Kidney capillary endothelial cell (primary cell): ENCODE measurements around the gene AZIN2.
"Not testable (repeated sequence)": the region's sequence is repeated elsewhere in the genome, so short reads cannot be mapped to it uniquely, and the experiment has no call there.

Source experiments
- DNase-seq: peaks from one replicate; pipeline ENCODE4 v3.0.0-alpha.2; 2018; ENCODE audit warnings: low spot score

The AZIN2 gene

DNA sequence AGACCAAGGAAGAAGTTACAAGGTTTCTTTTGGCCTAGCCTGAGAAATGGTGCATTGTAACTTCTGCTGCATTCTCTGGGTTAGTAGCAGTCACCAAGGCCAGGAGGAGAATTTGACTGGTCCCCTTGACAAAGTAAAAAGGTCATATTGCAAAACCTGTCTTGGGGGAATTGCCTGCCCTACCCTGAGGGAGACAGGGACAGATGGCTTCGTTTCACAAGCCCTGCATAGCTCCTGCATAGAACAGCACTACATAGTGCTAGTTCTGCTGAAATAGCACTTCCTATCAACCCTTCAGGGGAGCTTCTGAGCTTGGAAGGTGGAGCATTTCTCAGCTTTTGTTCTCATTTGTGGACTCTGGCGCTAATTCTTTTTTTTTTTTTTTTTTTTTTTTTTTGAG lies 23.9 kb upstream of the AZIN2 start:
- DNase-seq, result no peak

DNA sequence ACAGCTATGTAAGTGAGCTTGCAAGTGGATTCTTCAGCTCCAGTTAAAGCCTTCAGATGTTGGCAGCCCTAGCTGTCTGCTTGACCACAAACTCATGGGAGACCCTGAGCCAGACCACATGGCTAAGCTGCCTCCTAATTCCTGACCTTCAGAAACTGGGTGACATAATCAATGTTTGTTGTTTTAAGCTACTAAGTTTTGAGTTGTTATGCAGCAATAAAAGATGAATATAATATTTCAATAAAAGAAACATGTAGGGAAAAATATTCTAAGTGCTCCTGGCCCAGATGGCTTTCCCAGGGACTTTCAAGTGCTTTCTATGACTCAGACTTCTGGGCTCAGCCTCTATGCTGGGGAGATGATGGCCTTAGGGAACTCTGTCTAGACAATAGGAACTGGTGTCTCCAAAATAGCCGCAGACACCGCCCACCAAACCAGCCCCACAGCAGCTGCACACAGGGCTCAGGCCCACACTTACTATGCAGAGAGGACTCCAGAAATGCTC lies 20.3 kb upstream of the AZIN2 start:
- no peak for DNase-seq

DNA sequence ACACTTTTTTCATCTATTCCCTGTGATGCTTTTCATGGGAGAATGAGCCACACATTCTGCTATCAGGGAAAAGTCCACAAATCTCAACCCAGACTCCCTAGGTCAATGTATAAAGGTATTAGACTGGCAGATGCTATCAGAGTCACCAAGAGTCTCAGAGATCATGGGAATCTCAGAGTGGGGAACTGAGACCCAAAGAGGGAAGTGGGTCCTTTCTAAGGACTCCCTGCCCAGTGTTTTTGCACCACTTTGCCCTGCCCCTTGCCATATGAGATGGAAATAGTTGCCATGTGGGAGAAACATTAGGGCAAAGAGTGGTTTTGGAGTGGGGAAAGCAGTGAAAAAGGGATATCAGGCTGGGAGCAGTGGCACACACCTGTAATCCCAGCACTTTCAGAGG lies 19.1 kb upstream of the AZIN2 start:
- DNase-seq, result no peak

DNA sequence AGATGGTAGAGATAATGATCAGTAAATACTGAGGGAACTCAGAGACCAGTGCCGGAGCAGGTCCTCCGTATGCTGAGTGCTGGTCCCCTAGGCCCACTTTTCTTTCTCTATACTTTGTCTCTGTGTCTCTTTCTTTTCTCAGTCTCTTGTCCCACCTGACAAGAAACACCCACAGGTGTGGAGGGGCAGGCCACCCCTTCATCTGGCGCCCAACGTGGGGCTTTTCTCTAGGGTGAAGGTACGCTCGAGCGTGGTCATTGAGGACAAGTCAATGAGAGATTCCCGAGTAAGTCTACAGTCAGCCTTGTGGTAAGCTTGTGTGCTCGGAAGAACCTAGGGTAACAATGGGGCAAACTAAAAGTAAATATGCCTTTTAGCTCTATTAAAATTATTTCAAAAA lies 16.7 kb upstream of the AZIN2 start:
- not testable (repeated sequence) for DNase-seq

DNA sequence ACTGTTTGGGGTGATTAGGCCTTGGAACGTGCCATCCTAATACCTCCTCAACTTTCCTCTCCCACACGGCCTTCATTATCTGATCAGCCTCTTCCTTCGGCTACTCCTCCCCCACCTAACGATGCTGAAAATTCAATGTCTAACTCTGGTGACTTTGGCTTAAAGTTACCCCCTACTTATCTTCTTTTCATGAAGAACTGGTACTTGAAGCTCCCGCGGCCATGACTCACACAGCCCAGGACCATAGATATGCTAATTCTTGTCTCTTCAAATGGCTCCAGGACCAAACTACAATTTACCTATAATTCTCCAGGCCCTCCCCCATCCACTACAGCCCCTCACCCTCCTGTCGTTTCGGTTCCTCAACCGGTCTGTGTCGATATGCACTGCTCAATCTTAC lies 15.7 kb upstream of the AZIN2 start:
- DNase-seq, result no peak

GRCh38 chr1:33066477-33066876 lies 14.5 kb upstream of the AZIN2 start:
- not testable (repeated sequence) for DNase-seq

GRCh38 chr1:33068108-33068507 lies 12.8 kb upstream of the AZIN2 start:
- not testable (repeated sequence) for DNase-seq

DNA sequence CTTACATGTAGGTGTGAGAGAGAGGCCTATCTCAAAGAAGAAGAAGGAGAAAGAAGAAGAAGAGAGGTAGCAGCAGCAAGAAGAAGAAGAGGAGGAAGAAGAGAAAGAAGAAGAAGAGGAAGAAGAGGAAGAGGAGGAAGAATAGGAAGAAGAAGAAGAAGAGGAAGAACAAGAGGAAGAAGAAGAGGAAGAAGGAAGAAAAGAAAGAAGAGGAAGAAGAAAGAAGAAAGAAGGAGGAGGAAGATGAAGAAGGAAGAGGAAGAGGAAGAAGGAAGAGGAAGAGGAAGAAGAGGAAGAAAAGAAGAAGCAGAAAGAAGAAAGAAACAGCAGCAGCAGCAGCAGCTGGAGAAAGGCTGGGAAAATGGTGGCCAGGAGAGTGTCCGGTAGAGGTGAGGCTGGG lies 10.3 kb upstream of the AZIN2 start:
- no peak for DNase-seq

DNA sequence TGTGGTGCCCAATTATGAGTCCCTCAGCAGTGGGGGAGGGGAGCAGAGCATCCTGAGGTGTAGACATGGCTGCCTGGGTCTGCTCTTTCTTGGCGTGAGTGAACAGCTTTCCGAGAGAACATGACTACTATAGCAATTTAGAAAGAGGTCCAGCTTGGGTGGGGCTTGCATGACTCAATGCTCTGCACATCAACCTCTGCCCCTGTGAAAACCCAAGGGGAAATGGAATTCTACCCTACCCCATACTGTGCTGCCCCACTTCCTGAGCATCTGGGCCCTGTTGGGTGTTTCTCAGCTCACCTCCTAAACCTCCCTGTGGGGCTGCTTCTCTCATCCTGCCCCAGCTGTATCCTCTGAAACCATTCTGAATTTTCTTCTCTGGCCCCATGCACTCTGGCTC lies 8.2 kb upstream of the AZIN2 start:
- no peak for DNase-seq

DNA sequence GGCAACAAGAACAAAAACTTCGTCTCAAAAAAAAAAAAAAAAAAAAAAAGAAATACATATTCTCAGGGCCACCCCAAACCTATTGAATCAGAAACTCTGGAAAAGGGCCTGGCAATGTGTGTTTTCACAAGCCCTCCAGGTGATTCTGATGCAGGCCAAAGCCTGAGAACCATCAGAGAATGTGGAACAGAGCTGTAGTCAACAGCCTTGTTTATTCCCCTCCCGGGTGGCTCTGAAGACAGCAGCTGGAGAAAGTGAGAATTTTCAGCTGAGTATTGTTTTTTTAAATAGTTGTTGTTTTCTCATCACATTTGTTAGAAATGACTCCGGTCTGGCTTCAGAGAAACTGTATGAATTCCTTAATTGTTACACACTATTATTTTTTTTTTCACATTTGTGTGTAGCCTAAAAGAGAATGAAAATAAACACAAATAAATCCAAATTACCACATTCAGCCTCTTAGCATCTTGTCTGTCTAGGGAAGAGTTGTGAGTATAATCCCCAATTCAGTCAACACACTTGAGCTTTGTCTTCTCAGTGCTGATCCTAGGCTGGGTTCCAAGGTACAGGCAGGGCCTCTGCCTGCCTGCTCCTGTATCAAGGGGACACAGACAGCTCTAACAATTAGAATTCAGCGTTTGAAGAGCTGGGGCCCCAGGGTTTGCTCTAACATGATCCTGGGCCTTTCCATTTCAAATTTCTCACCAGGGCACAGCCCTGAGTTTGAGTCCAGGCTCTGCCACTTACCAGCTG lies 6.6 kb upstream of the AZIN2 start:
- DNase-seq, result no peak

GRCh38 chr1:33078030-33078591 lies 2.8 kb upstream of the AZIN2 start:
- no peak for DNase-seq

DNA sequence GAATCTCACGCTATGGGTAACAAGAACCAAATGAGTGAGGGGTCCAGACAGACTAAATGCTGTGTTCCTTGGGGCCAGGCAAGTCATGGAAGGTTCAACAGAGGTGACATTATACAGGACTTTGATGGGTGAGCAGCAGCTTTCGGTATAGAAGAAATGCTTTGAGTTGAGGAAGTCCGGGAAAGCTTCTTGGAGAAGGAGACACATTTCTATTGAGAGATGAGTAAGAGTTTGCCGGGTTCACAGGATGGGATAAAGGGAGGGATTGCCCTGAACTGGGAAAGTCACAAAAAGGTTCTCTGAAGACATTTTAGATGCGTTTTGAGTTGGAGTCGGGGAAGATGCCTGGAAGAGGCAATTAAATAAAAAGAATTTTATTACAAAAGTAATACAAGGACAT lies 580 bp upstream of the AZIN2 start:
- no peak for DNase-seq

GRCh38 chr1:33081554-33082305 lies 777 bp downstream of the AZIN2 start:
- DNase-seq, result no peak

- DNase-seq, result no peak
Measured at GRCh38 chr1:33082575-33083108, 1.7 kb downstream of the AZIN2 start.

DNA sequence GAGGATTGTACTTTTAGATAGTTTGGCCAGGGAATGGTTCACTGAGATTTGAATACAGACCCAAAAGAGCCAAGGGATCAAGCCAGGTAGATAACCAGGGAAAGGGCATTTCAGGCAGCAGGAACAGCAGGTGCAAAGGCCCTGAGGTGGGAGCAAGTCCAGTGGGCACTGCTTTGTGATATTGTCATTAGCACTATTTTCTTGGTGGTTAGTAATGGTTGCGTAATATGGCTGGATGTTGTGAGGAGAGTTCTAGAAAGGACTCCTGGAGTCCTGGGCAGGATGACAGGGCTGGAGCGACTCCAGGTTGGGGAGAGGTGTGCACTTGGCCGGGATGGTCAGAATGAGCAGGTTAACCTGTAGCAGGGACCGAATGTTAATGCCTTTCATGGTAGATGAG lies 4.4 kb downstream of the AZIN2 start:
- no peak for DNase-seq

DNA sequence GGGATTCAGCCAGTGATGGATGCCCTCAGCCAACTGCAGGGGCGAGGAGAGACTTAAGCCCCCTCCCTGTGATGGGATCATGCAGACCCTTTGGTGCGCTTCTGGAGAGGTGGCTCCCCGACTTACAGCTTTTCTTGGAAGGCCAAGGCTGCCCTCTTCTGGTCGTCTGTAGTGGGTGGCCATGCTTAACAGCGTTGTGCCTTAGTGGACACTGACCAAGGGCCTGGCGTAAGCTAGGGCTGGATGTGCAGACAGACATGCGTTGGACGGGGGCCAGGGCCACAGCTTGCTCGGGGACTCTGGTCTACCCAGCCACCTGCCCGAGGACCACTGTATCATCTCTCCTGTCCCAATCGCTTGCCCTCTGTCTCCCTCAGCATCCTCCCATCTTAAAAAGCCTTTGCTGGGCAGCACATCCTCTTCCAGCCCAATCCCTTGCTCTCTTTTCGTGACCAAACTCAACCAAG lies 5.5 kb downstream of the AZIN2 start:
- peak; percentile 62 for DNase-seq

DNA sequence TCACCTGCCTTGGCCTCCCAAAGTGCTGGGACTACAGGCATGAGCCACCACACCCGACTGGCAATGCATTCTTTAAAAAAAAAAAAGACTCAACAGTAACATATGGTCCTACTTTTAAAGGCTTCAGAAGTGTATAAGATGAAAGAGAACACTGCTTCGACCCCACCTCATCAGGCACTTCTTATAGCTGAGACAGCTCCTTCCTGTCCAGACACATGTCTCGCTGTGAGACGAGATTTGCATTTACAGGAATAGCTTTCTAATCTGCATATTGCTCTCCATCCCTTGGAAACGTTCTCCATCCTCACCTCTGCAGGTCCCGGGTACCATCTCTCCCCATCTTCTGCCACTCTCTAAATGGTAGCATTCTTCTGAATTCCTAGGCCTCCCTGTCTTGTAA lies 6.7 kb downstream of the AZIN2 start:
- DNase-seq, result no peak

DNA sequence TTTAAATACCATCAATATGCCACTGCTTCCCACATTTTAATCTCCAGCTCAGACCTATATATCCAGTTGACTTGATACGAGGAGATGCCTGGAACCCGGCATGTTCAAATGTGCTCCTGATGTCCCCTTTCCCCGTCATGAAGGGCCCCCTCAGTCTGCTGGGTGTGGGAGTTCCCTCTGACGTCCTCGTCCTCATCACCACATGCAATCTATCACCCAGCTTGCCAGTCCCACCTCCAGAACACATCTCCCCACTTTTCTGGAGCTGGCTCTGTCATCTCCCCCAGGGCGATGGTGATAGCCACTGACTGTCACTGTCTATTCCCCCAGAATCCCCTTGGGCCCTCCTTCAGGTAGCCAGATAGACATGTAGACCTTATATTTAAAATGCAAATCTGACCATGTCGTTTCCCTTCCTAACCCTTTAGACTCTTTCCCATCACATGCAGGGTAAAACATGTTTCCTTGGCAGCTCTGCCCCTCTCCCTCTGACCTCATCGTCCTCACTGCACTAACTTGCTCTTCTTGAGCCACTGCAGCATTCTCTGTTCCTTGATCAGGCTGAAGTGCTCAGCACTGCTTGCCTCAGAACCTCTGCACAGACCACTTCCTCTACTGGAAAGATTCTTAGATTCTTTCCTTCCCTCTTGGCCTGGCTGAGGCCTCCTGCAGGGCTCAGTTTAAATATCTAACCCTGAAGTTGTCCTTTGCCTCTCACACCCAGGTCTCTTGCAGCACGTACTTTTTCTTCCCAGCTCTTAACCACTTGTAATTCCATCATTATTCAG lies 7.4 kb downstream of the AZIN2 start:
- no peak for DNase-seq

DNA sequence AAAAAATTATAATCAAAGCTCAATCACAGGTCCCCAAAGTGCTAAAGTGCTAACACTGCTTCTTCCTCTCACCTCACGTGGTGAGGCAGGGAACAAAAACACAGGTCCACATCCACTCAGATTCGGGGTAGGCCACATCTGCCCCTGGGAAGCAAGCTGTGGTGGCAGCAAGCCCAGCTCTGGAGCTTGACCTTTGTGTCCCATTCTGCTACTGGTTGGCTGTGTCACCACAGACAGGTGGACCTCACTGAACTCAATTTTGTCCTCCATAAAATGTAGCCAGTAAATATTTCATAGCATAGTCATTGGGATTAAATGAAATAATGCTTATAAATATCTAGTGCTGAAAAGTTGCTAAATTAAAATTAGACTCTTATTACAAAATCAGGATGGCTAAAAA lies 8.5 kb downstream of the AZIN2 start:
- no peak for DNase-seq

- DNase-seq, result no peak
Measured at GRCh38 chr1:33092438-33092837, 11.5 kb downstream of the AZIN2 start.

DNA sequence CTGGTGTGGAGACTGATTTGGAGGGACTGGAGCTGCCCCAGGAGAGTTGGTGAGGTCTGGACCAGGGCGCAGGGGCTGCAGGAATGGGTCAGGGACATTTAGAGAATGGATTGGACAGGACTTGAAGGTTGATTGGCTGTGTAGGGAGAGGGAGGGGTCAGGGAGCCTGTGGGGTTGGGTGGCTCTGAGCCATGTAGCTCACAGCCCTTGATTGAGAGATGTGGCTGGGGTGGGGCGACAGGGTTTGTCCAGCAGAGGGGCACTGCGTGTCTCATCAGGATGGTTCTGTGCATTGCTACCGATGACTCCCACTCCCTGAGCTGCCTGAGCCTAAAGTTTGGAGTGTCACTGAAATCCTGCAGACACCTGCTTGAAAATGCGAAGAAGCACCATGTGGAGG lies 12.1 kb downstream of the AZIN2 start:
- DNase-seq, result no peak

DNA sequence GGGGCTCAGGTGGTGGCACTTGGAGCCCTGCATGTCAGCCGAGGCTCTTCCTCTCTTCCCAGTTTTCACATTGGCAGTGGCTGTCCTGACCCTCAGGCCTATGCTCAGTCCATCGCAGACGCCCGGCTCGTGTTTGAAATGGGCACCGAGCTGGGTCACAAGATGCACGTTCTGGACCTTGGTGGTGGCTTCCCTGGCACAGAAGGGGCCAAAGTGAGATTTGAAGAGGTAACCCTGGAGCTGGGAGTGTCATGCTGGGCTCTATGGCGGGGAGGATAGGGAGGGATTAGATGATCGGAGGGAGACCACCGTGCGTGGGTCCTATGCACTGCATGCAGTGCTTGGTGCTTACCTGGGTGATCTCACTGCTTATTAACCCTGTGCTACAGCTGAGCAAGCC lies 13.5 kb downstream of the AZIN2 start:
- no peak for DNase-seq
